ENCODE data around the gene MRPS18C. TPM values are rescaled to one million over a fixed set of nuclear protein-coding genes. Genes with fewer than 3 reads are reported as not detected.
A peak's percentile ranks its signal among the peaks of the same experiment; 100 is the strongest.

Gene MRPS18C
- total RNA-seq, 1 experiment from 2014 or later: 60.3 TPM

DNA sequence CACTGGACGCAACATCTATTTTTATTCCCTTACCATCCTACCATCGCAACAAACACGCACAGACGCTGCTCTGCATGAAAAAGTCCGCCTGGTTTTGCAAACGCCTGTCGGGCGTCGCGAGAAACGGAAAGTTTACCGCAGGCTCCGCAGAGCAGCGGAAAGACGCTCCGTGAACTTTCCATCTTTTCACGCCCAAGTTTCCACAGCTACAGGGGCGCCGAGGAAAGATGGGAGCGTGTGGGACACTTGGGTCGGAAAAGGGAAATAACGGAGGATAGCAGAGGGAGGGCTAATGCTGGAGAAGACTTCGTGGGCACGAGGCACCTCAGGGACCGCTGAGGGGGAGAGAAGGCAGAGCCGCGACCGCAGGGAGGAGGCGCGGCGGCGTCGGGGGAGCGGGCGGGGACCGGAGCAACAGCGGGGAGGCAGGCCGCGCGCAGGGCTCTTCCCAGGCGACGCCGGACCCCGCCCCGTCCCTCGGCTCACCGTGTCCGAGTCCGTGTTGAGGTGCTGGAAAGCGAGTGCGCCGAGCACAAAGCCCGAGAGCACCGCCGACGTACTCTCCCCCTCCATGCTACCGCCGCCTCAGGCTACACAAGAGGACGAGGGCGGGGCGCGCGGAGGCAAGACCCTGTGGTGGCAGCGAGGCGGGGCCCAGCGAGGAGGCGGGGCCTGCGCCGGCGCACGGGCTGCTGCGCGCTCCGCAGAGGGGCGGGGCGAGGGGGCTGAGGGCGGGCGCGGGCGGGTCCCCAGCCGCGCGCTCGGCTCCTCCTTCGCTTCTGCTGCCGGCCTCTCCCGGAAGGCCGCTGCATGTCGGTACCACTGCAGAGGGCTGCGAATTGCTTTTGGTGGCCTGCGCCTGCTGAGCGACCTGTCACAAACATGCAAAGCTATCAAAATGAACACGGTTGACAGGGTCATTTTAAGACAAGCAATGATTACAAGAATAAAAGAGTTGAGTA lies 28.9 kb downstream of the MRPS18C start, which contains the start of gene ABRAXAS1 (continued):
- TF ChIP-seq IRF2 (CRISPR knock-in tag; IDR thresholded peaks at IDR 0.05; ENCODE audit: borderline replicate concordance, low read depth): peak; percentile 66; the same call in 1 of the 2 replicates
- TF ChIP-seq FOXJ3 (CRISPR knock-in tag; IDR thresholded peaks at IDR 0.05; ENCODE audit: borderline replicate concordance): no peak
- TF ChIP-seq CREB1 (CRISPR knock-in tag; IDR thresholded peaks at IDR 0.05): peak; percentile 82; the same call in 1 of the 2 replicates
- peak; percentile 93 for TF ChIP-seq NFE2L1 (CRISPR knock-in tag; IDR thresholded peaks at IDR 0.05)
- TF ChIP-seq SP1 (CRISPR knock-in tag; conservative IDR thresholded peaks at IDR 0.05): peak; percentile 86
- peak; percentile 81; the same call in 1 of the 2 replicates for TF ChIP-seq ZNF138 (CRISPR knock-in tag; conservative IDR thresholded peaks at IDR 0.05)
- peak; percentile 81; the same call in 1 of the 2 replicates for TF ChIP-seq SMAD3 (CRISPR knock-in tag; IDR thresholded peaks at IDR 0.05; ENCODE audit: borderline replicate concordance)
- TF ChIP-seq TEAD4 (CRISPR knock-in tag; IDR thresholded peaks at IDR 0.05): no peak; the same call in 1 of the 2 replicates
- no peak for TF ChIP-seq ZNF425 (CRISPR knock-in tag; conservative IDR thresholded peaks at IDR 0.05)
- TF ChIP-seq KAT7 (CRISPR knock-in tag; IDR thresholded peaks at IDR 0.05; ENCODE audit: borderline replicate concordance): no peak
- no peak for TF ChIP-seq GTF2I (CRISPR knock-in tag; conservative IDR thresholded peaks at IDR 0.05)
- no peak for TF ChIP-seq ZNF671 (CRISPR knock-in tag; IDR thresholded peaks at IDR 0.05)
- TF ChIP-seq, protein P1, sequence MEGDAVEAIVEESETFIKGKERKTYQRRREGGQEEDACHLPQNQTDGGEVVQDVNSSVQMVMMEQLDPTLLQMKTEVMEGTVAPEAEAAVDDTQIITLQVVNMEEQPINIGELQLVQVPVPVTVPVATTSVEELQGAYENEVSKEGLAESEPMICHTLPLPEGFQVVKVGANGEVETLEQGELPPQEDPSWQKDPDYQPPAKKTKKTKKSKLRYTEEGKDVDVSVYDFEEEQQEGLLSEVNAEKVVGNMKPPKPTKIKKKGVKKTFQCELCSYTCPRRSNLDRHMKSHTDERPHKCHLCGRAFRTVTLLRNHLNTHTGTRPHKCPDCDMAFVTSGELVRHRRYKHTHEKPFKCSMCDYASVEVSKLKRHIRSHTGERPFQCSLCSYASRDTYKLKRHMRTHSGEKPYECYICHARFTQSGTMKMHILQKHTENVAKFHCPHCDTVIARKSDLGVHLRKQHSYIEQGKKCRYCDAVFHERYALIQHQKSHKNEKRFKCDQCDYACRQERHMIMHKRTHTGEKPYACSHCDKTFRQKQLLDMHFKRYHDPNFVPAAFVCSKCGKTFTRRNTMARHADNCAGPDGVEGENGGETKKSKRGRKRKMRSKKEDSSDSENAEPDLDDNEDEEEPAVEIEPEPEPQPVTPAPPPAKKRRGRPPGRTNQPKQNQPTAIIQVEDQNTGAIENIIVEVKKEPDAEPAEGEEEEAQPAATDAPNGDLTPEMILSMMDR (IDR thresholded peaks at IDR 0.05): no peak
- no peak for TF ChIP-seq GRHL2 (CRISPR knock-in tag; IDR thresholded peaks at IDR 0.05; ENCODE audit: insufficient replicate concordance, severe bottlenecking)
- TF ChIP-seq AR (CRISPR knock-in tag; IDR thresholded peaks at IDR 0.05): no peak
- TF ChIP-seq, protein P2, sequence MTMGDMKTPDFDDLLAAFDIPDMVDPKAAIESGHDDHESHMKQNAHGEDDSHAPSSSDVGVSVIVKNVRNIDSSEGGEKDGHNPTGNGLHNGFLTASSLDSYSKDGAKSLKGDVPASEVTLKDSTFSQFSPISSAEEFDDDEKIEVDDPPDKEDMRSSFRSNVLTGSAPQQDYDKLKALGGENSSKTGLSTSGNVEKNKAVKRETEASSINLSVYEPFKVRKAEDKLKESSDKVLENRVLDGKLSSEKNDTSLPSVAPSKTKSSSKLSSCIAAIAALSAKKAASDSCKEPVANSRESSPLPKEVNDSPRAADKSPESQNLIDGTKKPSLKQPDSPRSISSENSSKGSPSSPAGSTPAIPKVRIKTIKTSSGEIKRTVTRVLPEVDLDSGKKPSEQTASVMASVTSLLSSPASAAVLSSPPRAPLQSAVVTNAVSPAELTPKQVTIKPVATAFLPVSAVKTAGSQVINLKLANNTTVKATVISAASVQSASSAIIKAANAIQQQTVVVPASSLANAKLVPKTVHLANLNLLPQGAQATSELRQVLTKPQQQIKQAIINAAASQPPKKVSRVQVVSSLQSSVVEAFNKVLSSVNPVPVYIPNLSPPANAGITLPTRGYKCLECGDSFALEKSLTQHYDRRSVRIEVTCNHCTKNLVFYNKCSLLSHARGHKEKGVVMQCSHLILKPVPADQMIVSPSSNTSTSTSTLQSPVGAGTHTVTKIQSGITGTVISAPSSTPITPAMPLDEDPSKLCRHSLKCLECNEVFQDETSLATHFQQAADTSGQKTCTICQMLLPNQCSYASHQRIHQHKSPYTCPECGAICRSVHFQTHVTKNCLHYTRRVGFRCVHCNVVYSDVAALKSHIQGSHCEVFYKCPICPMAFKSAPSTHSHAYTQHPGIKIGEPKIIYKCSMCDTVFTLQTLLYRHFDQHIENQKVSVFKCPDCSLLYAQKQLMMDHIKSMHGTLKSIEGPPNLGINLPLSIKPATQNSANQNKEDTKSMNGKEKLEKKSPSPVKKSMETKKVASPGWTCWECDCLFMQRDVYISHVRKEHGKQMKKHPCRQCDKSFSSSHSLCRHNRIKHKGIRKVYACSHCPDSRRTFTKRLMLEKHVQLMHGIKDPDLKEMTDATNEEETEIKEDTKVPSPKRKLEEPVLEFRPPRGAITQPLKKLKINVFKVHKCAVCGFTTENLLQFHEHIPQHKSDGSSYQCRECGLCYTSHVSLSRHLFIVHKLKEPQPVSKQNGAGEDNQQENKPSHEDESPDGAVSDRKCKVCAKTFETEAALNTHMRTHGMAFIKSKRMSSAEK (CRISPR knock-in tag; IDR thresholded peaks at IDR 0.05; ENCODE audit: borderline replicate concordance): no peak
- TF ChIP-seq, protein P3, sequence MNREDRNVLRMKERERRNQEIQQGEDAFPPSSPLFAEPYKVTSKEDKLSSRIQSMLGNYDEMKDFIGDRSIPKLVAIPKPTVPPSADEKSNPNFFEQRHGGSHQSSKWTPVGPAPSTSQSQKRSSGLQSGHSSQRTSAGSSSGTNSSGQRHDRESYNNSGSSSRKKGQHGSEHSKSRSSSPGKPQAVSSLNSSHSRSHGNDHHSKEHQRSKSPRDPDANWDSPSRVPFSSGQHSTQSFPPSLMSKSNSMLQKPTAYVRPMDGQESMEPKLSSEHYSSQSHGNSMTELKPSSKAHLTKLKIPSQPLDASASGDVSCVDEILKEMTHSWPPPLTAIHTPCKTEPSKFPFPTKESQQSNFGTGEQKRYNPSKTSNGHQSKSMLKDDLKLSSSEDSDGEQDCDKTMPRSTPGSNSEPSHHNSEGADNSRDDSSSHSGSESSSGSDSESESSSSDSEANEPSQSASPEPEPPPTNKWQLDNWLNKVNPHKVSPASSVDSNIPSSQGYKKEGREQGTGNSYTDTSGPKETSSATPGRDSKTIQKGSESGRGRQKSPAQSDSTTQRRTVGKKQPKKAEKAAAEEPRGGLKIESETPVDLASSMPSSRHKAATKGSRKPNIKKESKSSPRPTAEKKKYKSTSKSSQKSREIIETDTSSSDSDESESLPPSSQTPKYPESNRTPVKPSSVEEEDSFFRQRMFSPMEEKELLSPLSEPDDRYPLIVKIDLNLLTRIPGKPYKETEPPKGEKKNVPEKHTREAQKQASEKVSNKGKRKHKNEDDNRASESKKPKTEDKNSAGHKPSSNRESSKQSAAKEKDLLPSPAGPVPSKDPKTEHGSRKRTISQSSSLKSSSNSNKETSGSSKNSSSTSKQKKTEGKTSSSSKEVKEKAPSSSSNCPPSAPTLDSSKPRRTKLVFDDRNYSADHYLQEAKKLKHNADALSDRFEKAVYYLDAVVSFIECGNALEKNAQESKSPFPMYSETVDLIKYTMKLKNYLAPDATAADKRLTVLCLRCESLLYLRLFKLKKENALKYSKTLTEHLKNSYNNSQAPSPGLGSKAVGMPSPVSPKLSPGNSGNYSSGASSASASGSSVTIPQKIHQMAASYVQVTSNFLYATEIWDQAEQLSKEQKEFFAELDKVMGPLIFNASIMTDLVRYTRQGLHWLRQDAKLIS (CRISPR knock-in tag; IDR thresholded peaks at IDR 0.05; ENCODE audit: borderline replicate concordance): no peak
- TF ChIP-seq, protein P4, sequence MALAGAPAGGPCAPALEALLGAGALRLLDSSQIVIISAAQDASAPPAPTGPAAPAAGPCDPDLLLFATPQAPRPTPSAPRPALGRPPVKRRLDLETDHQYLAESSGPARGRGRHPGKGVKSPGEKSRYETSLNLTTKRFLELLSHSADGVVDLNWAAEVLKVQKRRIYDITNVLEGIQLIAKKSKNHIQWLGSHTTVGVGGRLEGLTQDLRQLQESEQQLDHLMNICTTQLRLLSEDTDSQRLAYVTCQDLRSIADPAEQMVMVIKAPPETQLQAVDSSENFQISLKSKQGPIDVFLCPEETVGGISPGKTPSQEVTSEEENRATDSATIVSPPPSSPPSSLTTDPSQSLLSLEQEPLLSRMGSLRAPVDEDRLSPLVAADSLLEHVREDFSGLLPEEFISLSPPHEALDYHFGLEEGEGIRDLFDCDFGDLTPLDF (CRISPR knock-in tag; IDR thresholded peaks at IDR 0.05): no peak
- no peak for TF ChIP-seq HMGA2 (CRISPR knock-in tag; IDR thresholded peaks at IDR 0.05)
- 0 out of 2 replicates have a peak, but pooled peaks have one; percentile 10 for TF ChIP-seq FOXK1 (CRISPR knock-in tag; IDR thresholded peaks at IDR 0.05)
- no peak for TF ChIP-seq EMX1 (CRISPR knock-in tag; IDR thresholded peaks at IDR 0.05)
- peak; percentile 78; the same call in 1 of the 2 replicates for TF ChIP-seq TP53 (CRISPR knock-in tag; IDR thresholded peaks at IDR 0.05)
